T1000 (cell line): ENCODE measurements around the gene FTCDNL1.

Experiments
- DNase-seq: peaks from one replicate; lab custom pipeline; 2025; ENCODE audit warnings: mixed read lengths; lab: John Stamatoyannopoulos, UW

The FTCDNL1 gene

DNA sequence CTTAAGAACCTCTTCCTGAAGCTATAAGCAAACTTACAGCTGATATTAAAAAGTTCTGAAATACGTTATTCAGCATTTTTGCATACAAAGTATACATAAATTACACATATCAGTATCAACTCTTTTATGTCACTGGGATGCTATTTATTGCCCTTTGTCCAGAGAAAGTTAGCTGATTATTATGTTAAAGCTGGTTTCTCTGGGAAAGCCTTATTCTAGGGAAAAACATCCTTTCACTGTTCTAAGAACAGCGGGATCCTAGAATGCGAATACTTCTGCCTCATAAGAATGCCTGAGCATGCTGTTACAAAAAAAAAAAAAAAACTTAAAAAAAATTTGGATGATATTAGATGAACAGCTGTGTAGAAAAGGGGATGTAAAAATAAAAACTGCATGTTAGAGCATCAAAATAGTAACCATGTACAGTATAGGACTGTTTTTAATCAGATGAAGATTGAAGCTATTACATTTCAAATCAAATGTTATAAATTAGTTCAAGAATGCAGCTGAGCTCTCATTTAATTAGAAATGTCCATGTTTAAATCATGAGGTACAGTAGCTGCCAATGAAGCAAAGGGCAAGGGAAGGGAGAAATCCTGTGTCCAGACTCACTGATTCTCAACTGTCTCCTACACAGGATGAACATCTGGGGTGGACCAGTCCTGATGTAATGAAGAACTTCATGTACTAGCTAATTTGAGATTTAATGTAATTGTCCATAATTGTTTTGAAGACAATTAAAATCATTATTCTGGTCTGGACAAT, 8.2 kb downstream of the FTCDNL1 start:
- no peak for DNase-seq

DNA sequence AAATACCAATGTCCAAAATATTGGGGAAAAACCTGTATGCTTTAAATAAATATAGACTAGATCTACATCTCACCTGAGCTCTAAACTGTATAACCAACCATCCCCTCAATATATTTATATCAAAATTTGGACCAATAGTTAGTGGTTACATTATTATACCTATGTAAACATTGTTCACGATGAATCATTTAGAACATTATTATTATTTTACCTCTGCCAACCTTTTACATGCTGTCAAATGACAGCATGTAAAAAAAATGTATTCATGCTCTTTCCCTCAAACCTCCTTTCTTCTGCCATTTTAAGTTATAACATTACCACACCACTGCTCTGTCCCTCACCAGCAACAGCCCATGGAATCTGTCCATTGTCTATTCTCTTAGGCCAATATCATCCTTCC, 9.6 kb downstream of the FTCDNL1 start:
- DNase-seq, result no peak

DNA sequence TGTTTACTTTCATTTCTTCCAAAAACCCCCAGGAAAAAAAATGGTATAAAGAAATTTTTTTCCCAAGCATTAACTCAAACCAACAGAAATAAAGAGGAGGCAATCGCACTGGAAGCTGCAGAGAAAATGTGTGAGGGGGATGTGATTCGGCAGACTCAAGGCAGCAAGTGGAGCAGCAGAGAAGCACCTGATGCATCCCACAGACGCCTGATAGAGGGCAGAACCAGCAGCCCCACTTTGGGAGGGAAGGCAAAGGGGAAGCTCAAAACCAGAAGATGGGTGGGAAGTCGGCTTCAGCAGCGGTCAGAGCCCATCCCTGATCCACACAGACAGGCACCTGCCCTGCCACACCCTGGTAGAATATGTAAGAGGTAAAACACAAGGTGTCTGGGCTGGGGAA, 12.6 kb downstream of the FTCDNL1 start:
- no peak for DNase-seq

DNA sequence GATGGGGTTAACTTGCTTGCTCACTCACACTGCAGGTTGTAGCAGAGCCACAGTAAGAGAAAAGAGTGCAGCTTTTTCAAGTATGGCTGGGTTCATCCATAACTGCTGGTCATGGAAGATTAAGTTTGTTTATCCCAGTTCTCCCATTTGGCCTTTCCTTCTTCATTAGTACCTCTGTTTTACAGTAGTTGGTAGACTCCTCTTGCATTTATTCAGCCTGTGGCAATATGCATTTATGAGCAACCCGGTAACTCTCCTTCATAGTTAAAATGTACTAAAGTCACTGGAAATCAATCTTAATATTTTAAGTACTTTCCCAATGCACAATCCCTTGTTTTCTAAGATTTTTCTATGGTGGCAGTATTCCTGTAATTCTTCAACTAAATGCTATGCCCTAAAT, 14.0 kb downstream of the FTCDNL1 start:
- no peak for DNase-seq

DNA sequence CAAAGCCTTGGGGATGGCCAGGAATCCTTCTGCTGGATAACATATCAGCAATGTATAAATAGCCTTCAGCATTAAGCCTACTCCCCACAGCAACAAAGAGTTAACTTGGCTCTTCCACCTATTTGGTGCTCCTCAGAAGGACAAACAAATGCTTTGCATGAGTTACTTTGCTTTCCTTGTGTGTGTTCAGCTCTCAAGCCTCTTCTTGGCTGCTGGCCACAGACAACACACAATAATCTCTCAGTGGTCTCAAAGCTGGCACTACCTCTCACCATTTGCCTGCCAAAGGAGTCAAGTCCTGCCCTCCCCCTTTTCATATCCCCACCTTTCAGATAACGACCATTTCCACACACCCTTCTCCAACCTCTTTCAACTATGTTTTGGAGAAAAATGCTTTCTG, 17.5 kb downstream of the FTCDNL1 start:
- no peak for DNase-seq

DNA sequence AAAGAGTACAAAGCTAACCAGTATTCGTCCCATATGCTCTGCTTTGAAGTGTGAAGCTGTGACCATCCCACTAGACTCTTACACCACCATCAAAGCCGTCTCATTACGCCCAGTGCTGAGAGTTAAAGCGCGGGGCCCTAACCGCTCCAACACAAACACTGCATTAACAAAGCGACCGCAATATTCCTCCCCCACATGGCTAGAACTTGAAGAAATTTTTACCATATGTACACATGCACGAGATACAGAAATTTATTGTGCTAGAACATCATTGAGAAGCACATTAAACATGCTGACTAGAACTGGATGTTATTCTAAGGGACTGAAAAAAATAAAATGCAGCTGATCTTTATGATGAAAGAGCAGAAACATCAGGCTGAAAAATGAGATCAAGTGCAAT, 20.5 kb downstream of the FTCDNL1 start:
- DNase-seq, result no peak

DNA sequence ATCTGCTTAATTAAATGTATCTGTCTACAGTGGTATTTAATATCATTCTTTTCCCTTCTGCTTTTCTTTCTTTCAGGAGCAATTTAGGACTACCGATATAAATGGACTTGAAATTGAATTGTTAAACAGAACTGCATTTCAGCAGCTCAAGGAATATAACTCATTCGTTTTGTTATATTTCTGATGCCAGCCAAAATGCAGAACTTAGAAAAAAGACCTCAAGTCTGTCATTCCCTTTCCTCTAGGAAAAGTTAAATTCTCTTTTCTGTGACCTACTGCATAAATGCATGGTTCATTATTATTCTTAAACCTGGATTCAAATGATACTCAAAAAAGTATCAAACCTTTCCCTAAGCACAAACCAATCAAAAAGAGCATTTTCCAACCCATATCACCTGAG, 21.4 kb downstream of the FTCDNL1 start:
- no peak for DNase-seq

DNA sequence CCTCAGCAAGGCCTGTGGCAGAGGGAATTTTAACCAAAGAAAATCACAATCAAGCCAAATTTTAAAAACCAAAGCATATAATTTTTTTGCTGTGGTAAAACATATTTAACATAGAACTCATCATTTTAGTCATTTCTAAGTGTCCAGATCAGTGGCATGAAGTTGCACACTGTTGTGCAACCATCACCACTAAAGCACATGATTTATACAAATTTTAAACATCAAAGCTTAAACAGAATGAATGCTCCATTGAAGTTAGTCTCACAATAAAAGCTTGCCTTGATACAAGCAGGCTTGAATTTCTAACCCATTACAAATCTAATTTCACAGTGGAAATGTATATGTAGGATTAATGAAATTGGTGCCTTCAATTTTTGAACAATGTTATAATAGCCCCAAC, 31.2 kb downstream of the FTCDNL1 start:
- DNase-seq, result no peak

DNA sequence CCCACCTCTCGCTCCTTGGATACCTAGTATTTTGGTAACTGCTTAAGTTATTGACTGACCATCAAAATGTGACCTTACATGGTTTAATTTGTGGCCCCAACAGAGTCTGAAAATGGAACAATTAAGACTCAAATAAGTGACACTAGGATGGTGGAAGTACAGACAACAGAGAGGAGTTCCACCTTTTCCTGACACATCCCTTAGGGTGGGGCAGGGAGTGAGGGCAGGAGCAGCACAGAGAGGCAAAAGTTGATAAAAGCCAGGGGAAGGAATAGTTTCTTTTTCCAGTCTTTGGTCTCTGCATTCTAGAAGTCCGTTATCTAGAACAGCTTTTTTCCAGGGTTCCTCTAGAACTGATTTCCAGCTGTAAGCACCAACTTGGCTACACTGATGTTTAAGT, 32.2 kb downstream of the FTCDNL1 start:
- DNase-seq, result no peak

DNA sequence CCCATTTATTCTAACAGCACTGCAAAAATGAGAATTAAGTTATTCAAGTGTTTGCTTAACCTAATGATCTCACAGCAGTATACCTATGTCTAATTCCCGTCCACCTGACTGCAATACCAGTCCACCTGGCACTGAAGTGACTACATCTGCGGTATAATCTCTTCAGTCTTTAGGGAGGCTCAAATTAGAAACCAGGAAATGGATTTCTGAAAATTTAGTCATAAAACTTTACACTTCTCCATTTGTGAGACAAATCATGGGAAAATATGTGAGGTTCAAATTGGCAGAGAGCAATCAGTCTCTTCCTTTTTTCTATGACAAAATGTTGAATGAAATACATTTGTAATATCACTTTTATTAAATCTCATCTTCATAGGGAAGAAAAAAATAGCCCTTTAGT, 33.0 kb downstream of the FTCDNL1 start:
- no peak for DNase-seq

DNA sequence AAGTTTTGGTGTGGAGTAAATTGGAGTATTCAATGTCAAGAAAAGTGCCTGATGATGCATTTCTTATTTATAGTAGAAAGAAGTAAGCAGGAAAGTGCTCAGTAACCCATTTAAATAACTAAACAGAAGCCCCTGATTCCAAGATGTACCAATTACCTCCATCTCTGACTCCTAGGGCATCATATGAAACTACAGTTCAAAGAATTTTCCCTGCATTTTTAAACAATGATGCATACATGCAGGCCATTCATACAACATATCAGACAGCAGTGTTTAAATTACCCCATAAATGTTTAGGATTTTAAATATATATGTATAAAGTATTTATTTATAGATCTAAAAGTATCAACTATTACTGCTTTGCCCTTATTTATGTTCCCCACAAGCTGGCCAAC, 36.2 kb downstream of the FTCDNL1 start:
- no peak for DNase-seq

DNA sequence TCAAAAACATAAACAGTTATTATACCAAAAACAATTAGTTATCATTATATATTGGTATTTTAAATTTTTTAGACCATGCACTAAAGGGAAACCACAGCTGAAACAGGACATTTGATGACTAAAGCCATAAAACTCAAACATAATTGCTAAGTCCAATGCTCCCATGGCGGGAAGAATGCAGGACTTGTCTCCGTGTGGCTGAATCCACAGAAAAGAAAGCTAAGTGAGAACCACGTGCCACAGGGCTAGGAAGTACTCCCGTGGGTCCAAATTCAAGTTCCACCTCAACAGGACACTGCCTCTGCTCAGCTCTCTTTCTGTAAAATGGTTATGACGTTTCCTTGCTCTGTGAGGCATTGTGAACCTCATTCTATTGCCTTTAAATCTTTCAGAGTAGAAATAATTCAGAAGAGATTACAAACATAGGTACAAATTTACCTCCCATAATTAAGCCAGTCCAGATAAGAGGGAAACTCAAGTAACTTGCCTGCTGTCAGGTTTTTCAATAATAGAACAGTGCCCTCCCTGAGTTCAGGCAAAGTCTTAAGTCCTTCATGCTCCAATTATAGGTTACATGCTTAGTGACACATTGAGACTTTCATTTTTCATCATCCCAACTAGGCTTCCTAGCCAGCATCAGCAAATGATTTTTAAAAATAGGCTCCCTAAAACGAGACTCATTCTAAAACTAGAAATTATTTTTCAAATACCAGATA, 36.7 kb downstream of the FTCDNL1 start:
- no peak for DNase-seq

DNA sequence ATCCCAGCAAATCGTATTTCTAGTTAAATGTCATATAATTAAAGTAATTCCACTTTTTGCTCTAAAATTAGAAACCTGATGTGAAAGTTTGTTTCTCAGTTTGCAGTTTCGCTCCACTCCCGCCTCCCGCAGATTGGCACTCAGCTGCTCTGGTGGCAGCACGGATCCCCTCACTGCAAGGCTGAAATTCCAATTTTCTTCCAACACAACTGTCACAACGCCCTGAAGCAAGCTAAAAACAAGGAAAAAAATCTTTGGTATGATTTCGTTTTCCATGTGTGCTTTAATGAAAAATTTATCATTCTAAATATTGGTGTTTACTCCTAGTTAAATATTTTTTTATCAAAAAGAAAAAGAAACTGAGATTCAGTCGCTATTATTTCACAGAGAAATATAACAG, 38.5 kb downstream of the FTCDNL1 start:
- DNase-seq, result no peak

DNA sequence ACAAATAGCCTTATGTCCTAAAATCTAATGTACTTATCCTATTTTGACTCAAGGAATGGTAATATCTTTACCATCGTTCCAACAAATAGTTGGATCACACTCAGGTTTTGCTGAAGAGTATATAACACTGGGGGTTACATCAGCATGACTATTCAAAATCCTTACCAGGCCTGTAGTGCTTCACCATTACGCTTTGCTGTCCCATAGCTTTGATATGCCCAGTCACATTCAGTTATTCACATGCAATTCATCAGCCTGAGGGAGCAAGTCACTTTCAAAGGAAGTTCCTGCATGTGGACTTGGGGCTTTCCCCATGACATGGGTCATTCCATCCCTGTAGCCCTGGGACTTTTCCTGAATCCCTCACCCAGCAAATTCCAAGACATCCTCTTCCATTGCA, 39.6 kb downstream of the FTCDNL1 start:
- no peak for DNase-seq

DNA sequence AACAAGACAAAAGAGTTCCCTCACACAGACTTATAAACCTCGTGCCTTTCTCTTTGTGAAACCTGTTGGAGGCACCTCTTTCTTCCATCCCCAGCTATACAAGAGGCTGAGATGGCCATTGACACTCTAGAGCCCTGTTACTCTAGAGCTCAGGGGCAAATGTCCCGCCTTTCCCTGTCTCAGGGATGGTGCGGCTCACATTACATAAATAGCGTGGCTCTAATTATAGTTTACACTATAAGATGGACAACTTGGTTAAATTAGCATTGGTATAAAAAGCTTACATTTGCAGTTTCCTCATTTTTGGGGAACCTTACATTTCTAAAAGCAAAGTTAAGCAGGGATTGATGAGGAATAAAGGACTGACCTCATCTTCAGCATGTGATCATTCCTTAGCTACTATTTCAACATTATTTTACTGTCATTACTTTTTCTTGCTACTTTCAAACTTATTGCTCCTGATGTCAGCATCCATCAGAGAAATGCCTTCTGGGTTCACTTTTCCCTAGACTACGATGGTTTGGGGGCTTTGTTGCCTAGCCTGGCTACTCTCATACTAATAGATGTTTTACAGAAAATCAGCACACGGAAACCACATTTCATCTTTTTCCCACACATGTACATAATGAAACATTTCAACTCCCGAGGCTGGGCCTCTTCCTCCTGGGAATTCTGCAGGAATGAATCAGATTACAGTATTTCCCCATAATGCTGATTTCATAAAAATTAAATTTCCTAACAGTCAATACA, 40.4 kb downstream of the FTCDNL1 start:
- DNase-seq, result no peak

DNA sequence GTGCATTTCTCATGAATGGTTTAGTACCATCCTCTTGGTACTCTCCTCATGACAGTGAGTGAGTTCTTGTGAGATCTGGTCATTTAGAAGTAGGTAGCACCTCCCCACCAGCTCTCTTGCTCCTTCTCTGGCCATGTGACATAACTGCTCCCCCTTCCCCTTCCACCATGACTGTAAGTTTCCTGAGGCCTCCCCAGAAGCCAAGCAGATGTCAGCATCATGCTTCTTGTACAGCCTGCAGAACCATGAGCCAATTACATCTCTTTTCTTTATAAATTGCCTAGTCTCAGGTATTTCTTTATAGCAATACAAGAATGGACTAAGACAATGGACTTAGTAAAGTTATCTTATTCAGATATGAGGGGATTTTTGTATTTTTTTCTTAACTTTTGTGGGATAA, 43.0 kb downstream of the FTCDNL1 start:
- DNase-seq, result no peak

DNA sequence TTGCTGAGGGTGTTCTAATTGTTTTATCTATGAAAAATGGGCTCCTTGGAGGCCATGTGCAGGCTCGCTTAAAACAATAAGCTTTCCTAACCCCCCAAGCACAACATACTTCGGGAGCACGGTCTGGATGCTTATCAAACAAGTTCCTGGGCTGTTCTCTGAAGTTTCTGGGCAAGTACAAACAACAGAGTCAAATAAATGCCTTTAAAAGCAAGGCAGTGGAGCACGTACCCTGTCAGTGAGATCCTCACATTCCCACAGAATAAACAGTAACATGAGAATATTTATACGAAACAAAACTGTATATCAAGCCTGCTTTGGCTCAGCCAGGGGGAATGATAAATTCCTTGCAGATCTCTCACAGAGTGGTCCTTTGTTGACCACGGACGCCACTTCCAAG, 44.8 kb downstream of the FTCDNL1 start:
- DNase-seq, result no peak

DNA sequence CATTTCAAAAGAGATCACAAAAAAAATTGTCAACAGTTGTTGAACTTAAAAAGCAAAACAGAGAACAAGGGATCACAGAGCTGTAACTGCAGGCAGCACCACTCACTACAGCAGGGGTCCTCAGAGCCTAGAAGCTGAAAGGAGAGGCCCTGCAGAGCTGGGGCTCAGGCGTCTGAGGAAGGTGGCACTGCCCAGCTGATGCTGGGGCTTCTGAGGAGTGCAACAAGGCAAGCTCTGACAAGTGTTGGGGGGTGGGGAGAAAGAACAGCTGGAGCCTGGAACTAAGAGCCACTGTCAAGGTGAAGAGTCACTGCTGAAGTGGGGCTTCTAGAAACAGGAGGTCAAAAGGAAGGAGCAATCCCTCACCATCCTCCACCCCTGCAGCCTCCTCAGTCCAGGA, 46.2 kb downstream of the FTCDNL1 start:
- no peak for DNase-seq

DNA sequence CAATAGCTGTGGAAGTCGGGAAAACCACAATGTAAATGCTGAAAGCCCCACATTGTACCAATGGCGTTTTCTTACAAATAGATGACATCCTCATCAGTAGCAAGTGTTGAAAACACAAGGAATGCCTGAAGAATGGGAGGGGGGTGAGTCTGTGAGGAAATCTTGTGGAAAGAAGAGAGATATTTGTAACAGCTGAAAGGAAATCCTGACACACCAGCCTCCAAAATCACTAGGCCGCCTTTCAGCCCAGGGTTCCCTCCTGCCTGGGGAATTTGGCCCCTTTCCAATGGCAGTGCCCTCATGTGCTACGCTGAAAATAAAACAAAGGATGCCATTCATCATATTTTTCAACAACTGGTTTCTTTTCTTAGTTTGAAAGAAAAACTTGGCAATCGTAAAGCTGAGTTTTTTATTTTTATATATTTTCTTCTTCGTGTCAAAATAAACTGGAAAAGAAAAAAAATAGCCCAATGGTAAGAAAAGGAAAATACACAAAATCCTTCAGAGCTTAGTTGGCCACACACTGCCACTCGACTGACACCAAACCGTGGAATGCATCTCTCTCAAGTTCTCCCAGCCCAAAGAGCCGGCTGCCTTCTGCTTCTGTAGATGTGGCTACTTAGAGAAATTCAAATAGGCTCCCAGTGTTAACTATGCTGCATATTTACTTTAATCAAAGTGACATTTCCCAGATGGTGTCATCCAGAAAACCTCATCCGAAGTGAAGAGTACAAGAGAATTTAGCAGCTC, 52.0 kb downstream of the FTCDNL1 start:
- DNase-seq, result no peak

DNA sequence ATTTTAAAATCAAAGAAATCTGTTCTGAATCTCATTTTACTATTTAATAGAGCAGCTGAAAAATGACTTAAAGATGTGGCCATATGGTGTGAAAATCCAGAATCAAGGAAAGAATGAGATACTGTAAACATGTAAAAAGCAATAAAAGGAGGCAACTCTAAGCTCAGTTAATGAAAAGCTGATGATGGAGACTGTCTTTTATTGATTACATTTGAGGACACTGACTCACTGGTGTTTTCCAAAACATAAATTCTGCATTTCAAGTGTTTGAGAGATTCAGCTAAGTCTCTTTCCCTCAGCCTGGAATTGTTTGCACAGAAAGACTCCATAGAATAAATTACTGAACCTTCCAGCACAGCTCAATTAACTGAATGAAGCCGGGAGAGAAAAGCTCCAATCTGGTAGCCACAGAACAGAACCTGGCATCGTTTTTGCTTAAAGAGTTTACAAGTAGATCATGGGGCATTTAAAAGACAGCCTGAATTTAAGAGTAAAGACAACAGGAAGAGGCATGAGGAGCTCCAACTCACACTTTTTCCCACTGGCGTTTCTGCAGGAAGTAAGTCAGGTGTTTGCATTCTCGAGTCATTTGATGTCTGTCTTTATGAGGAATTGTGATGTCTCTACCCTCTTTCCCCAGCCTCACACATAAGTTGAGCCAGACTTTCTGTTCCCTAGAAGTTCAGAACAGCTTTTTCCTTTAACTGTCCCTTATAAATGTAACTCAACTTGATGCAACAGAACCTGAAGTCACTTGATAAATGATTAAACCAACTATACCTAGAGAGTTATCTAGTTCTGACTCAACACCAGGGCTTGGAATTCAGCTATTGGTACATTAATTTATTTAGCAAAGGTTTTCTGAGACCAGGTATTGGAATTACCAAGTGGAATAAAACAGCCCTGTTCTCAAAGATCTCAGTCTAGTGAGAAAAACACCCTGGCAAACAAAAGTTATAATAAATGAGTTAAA, 53.3 kb downstream of the FTCDNL1 start:
- DNase-seq, result no peak

DNA sequence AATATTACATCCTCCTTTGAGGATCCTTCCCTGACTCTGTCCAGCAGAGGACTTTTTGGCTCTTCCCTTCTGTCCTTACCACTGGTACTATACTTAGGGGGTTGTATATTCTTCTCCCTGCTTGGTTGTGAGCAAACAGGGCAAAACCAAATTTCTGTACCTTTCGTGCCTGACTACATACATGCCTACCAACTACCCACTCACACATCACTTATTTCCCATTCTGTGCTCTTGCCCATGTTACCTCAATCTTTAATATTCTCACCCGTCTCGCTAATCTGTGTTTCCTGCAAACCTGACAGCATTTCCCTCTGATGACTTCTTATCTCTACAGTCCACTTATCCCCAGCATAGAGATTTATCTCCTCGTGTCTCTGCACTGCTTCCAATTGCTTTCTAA, 58.6 kb downstream of the FTCDNL1 start:
- no peak for DNase-seq
